NCI-H524 treated with DMSO at 0.1 percent for 48 hours (cell line): ENCODE results near the gene TSKU.

Experiments
- DNase-seq: peaks from one replicate; lab custom pipeline; 2025; lab: John Stamatoyannopoulos, UW

TSKU gene

DNA sequence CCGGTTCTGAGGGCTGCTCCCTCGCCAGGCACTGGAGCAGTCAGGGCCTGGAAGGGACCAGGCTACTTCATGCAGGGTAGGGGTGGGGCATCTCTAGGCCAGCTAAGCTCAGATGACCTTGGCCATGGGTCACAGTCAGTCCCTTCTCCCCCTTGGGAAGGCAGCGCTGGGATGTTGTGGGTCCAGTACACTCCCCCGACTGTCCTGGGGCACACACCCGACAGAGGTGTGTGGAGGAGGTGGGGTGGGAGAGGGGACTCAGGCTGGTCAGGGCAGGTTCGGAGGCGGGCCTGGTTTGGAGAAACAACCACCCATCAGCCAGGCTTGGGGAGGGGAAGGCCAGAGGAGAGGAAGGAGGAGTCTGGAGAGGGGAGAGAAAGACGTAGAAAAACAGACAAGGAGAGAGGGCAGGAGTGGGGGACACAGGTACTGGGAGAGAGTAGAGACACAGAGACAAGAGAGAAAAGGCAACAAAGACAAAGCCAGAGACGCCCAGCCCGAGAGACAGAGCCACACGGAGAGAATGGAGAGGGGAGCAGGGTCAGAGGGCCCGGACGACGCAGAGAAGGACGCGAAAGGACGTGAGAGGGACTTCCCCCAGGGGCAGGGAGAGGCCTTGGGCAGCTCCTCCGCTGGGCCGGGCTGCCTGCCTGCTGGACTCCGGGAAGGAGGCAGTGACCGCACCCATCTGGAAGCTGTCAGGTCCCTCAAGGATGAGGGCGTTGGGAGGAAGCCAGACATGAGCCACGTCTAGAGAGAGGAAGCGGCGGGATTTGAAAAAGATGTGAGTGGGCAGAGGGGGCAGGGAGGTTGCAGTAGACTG is 30.6 kb upstream of the TSKU start:
- DNase-seq = no peak

DNA sequence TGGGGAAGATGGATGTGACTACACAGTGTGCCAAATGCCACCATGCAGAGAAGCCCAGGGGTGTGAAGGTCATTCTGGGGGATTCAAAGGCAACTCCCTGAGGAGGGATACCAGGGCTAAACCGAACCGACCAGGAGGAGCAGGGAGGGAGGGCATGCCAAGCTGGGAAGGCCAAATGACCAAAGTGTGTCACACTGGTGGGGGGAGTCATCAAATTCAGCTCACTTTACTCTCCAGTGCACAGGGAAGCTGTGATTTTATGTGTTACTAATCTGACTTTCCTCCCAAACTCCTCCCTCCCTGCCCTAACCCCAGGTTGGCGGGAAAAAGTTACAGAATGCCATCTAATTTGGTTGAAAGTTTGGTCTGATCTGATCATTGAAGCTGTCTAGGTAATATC is 29.7 kb upstream of the TSKU start:
- no peak for DNase-seq

DNA sequence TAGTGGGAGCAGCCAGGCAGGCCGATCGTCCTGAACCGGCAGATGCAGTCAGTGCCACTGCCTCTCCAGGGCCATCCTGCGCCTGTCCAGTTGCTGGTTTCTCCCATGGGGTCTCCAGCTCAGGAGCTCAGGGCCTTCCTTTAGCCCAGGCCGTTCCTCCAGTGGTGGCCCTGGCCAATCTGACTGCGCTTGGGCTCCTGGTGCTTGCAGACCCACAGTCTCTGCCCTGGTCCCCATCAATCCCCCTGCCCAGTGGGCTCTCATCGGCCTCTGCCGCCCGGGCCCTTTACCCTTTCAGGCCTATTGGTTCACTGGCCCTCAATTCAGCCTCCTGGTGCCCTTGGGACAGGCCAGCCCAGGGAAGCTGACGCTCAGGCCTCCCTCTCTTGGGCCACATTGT is 29.2 kb upstream of the TSKU start:
- DNase-seq = no peak

DNA sequence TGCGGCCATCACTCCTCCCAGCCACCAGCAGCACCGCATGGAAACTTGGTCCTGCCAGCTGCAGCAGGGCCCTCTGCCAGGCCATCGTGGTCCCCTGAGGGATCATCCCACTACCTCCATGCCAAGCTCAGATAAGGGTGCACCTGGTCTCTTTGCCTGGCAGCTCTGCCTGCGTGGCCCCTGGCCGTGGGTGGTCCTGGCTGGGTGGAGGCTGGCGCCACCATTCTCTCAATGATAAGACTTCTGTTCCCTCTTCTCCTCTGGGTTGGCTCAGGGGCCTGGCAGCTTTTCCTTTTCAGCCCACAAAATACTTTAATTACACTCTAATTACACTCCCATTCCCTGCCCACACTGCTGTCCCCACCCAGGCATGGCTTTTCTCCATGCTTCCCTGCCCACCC is 26.8 kb upstream of the TSKU start:
- DNase-seq = no peak

DNA sequence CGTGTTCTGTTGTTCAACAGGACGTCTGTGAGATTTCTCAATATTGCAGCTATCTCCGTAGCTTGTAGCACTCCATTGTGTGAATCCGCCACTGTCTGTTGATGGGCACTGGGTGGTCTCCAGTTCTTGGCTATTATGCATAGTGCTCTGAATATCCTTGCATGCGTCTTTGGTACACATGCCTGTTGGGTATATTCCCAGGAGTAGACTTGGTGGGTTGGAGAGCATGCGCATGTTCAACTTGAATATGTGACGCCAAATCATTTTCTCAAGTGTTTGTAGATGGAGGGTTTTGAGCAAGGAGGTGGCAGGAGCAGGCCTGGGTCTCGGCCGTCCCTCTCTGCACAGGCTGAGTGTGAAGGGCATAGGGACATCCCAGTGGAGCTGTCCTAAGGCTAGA is 24.8 kb upstream of the TSKU start:
- no peak for DNase-seq

DNA sequence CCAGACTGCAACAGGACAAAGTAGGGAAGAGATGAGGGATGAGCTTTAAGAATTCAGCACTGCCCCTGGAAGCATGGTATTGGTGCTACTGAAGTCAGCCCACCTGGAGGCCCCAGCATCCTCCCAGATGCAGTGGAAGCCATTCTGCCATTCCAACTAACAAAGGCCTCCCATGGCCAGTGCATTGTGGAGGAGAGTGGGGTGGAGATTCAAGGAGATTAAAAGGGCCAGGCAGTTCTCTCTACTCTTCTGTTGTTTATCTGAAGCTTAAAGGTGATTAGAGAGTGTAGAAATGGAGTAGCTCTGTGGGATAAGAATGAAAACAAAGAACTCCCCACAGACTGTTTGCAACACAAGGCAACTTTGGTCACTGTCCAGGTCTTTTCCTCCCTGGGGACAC is 24.1 kb upstream of the TSKU start:
- no peak for DNase-seq

DNA sequence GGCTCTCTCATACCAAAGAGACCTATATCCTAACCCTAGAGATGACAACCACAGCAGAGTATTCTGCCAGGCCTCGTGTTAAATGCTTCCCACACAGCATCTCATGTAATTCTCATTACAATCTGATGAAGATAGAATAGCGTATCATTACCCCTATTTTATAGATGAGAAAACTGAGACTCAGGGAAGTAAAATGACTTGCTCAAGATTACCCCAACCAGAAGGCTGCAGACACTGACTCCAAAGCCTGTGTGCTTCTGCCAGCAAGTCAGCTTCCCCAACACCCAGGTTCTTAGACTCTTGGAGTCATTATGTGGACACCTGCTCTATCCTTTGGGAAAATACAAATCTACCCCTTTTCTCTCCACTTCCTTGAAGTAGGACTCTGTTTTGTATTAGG is 23.6 kb upstream of the TSKU start:
- DNase-seq = no peak

DNA sequence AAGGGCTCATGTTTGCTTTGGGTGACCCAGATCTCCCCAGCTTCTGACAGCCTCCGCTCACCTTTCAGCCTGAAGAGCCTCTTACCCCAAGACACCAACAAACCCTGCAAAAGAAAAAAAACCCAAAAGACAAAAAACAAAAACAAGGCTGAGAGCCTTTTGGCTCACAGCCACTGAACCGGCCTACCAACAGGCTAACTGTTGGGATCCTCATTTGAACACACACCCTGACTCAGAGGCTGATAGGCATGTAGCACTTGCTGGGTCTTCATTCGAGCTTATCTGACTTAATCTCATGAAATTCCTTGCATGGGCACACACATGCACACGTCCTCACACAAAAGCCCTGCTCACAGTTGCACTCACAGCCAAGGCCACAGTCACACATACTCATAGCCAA is 22.9 kb upstream of the TSKU start:
- no peak for DNase-seq

DNA sequence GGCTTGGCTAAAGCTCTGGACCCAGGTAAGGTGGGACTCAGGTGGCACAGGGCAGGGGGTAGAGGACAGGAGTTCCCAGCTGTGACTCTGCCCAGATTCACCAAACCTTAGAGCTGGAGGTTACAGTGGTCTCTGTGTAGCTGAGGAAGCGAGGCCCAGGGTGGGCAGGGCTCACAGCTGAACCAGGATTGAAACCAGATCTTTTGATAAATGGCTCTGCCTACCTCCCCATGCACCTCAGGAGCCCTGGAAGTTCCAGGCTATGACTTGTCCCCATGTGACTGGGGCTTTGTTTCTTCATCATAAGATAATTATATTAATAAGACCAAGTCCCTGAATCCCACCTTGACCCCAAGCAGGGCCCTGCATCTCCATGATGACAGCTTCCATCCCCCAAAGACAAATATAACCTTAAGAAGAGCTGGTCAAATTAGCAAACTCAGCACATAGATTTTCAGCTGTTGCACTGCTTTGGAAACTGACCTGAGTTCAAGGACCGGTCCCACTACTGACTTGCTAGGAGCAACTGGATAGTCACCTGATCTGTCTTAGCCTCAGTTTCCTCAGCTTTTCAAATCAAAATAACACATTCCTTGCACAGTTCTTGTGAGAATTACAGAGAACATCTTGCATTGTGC is 21.3 kb upstream of the TSKU start:
- no peak for DNase-seq

DNA sequence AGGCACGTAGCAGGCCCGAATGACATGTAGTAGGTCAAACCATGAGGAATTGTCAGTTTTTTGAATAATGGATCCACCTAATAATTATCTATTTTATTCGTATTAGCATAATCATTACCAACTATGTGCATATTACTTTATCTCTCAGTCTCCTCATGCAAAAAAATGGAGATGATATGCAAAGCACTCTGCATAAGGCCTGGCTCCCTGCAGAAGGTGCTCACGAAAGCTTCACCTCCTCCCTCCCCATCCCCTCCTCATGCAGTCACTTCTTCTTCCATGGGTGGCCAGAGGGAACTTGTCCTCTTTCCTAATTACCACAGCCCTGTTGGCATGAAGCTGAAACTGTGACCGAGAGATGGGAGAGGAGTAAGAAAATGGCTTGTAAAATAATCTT is 20.8 kb upstream of the TSKU start:
- DNase-seq = no peak

DNA sequence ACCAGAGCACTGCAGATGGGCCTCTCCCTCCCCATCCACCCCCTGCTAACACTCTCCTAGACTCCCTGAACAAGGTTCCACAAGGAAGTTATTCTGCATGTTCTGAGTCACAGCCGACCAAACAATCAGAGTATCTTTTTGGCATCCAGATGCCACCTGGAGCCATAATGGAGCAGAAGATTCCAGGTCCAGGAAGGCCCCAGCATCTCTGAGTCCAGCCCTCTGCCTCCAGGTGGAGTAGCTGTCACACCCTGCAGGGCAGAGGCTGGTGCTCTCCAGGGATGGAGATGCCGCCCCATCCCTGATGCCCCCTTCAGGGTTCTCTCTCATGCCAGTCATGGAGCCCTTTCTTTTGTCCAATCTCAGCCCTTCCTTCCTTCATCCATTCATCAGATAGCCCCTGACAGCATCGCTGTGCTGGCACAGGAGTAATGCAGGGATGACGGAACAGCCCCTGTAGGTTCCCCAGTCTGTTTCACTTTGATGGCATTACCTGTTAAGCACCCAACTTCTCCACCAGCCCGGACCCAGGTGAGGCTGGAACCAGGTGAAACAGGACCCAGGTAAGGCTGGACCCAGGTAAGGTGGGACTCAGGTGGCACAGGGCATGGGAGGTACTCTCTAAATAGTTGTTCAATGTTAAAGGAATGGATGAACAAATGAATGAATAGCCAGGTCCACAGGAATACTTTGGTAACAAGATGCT is 20.1 kb upstream of the TSKU start:
- DNase-seq = no peak

DNA sequence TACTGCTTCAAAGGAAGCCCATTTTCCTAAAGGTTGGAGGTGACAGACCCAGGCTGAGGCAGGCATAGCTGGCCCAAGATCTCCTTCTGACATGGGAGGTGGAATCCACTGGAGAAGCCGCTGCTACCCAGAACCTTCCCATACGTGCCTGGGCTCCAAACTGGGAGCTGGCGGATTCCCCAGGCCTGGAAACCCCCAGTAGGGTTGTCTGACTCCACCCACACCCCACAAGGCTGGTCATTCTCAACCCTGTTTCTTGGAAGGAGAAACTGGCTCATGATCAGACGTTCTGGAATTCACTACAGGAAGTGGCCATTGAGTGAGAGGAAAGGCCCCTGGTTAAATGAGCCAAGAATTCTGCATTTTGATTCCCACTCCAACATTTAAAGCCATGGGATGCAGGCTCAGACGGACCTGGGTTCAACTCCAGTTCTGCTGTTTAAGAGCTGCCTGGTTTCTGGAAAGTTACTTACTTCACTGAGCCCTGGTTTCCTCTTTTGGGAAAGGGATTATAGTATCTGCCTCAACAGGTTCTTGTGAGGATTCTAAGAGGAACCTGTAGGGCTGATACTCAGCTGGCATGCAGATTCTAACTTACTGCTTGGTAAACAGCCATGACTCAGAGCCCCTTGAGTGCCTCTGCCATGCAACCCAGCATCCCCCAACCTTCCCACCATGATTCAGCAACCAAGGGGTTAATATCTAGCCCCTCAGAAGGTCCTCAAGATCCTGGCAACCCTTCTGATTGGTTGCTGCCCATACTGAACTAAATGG is 19.4 kb upstream of the TSKU start:
- no peak for DNase-seq

DNA sequence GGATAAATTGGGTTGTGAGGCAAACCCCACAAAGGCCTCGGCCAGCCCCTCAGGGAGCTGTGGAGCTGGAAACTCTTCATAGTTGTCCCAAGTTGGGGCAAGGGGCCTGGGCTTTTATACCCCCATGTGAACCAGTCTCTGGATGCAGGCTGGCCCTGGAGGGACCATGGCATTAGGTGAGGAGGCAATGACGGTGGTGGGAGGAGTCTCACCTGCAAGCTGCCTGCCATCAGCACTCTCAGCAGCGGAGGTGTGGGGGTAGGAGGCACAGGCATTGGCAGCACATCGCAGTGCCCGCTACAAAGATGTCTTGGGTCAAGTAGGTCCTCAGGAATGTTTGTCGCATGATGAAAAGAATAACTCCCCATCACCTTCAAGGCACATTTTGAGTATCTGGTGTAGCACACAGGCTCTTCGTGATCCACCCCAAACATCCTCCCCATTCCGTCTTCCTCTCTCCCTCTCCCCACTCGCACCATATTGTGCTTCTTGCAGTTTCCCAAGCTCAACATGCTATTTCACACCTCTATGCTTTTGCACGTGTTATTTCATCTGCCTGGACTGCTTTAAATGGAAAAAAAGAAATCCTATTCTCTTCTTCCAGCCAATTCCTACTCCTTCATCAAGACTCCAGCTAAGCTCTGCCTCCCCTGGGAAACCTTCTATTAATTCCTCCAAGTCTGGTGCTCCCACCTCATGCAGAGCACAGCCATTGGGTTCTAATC is 18.1 kb upstream of the TSKU start:
- DNase-seq = no peak

DNA sequence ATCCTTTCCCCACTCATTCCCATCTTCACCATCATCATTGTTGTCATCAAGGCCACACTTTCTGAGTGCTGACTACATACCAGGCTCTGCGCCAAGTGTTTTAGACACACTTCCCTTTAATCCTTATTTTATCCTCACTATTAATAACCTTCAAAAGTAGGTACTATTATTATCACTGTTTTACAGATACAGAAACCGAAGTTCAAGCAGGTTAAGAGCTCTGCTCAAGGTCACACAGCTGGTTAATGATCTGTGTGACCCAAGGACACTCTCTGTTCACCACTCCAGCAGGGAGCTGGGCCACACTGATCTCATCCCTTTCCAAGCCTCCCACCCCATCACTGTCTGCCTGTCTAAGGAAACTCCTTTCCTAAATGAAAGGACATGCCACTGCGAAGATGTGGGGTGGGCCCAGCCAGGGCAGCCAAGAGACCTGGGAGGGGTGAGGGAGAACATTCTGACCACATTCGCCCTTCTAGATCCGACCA is 17.2 kb upstream of the TSKU start:
- no peak for DNase-seq

DNA sequence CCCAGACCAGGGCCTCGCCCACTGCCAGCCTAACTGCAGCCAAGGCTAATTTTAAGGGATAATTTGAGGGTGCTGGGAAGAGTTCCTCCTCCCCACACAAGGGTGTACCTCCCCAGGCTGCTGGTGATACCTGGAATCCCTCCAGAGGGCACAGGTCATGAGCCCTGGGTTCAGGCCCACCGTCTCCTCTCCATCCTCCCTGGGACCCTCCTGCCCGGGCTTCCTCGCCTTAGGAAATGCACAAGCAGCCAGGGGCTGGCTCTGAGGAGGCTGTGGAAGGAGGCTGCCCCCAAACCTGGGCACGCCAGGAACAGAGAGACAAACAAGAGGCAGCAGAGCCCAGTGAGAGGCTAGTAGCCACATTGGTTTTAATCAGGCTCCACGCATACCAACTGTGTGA is 16.6 kb upstream of the TSKU start:
- DNase-seq = no peak

DNA sequence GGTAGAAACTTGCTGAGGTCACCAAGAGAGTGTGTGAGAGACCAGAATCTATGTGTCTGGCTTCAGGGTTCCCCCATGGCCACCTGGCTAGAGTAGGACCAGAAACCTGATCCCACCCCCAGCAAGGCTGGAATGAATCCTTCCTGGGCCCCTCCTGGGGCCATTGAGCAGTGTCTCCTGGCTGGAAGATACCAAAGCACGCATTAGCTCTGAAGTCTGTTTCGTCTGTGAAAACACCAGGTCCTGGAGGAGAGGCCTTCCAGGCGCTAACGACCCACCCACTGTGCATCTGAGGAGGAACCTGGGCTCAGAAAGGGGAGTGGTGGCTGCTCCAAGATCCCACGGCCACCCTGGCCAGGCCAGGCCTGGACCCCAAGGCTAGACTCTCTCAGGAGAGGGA is 15.5 kb upstream of the TSKU start:
- DNase-seq = no peak

DNA sequence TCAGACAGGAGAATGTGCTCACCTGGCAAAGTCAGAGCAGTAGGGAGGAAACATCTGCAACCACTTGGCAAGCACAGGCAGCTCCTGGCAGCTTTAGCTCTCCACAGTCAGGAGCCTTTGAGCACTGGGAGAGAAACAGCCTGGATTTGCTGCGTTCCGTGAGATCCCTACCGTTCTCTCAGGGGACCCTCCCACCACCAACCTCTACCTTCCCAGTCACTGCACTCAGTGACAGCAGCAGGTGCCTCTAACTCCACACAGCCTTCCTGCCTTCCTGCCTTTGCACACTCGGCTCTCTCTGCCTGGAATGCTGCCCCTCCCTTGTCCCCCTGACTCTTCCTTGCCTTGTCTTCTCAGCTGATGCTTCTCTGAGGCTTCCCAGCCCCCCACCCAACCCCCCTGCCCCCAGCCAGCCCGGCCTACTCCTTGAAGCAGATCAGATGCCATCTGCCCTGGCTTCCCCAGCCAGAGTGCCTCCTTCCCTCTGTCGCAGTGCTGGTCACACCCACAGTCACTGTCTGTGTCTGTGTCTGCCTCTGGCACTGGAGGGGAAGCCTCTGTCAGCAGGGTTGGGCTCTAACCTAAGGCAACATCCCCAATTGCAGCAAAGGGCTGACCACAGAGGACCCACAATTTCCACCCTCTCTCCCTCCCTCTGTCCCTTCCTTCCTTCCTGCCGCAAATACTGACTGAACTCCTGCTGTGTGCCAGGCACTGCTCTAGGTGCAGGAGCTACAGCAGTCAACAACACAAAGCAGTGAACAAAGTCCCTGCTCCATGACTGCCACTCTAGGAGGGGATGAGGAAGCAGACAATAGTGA is 14.9 kb upstream of the TSKU start:
- DNase-seq = peak; percentile 45

DNA sequence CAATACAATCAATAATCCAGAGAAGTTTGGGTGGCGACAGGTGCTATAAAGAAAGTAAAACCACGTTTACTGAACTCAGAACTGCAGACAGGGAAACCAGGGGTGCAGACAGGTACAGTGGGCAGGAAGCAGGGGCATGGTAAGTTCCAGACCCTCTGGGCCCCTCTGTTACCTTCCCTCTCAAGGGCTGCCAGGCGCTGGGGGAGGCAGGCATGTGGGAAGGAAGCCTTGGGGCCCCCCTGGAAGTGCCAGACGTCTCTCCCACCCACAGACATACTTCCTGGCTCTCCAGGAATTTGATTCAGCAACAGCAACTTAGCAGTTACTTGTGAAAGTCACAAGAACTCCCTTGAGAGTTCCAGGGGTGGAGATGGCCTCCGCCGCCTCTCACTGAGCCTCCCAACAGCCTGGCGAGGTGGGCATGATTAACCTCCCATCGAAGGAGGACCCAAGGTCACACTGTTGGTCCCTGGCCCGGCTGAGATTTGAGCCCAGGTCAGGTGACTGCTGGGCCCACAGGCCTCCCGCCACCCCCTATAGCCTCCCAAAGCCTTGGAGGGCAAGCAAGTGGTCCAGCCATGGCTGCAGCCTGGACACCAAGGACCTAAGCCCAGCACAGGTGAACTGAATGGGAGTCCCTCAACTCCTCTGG is 14.1 kb upstream of the TSKU start:
- no peak for DNase-seq

DNA sequence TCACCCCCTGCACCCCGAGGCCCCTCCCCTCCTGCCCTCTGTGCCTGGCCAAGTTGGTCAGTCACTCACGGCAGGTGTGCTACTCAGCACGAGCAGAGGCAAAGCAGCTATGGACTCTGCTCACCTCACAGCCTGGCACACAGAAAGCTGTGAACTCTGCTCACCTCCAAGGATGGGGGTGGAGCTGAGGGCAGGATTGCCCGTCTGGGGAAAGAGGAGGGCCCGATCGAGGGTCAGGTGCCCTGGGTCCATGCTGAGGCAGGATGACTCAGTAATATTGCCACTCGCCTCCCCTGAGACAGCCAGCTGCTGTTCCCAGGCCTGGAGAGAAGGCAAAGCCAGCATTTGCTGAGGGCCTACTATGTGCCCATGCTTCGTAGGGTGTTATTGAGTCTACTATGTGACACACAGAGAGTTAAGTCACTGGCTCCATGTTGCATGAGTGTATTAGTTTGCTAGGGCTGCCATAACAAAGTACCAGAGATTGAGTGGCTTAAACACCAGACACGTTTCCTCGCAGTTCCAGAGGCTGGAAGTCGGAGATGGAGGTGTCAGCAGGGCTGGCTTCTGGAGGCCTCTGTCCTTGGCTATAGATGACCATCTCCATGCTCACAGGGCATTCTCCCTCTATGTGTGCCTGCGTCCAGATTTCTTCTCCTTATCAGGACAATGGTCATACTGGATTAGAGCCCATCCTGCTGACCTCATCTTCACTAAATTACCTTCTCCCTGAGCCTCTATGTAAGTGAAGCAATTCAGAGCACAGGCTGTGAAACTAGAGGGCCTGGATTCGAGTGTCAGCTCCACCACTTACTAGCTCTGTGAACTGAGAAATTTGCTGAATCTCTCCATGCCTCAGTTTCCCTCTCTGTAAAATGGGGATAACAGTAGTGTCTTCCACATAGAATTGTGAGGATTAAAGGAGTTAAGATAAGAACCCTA is 13.2 kb upstream of the TSKU start:
- DNase-seq = no peak
